HL-60 (cell line): ENCODE data around the gene PSMB7.

ENCODE experiments used
- GABPA ChIP-seq: IDR thresholded peaks from 2 replicates; pipeline ENCODE4 v1.6.1; 2012; ENCODE audit warnings: low read depth
- POLR2AphosphoS5 ChIP-seq: IDR thresholded peaks from 2 replicates; pipeline ENCODE4 v1.6.1; 2012; ENCODE audit warnings: low read depth
- SPI1 ChIP-seq: IDR thresholded peaks from 2 replicates; pipeline ENCODE4 v1.6.1; 2012; ENCODE audit warnings: low read depth, mild to moderate bottlenecking, borderline replicate concordance
- TF ChIP-seq, protein P1 (sequence below): IDR thresholded peaks from one replicate; pipeline ENCODE4 v1.5.1; 2011; ENCODE audit warnings: low read length, control low read depth, inconsistent platforms; ENCODE audit not compliant: insufficient read depth
- TF ChIP-seq, protein P2 (sequence below): IDR thresholded peaks from 2 replicates; pipeline ENCODE4 v1.6.1; 2012; ENCODE audit warnings: low read depth; ENCODE audit not compliant: insufficient replicate concordance

DNA sequence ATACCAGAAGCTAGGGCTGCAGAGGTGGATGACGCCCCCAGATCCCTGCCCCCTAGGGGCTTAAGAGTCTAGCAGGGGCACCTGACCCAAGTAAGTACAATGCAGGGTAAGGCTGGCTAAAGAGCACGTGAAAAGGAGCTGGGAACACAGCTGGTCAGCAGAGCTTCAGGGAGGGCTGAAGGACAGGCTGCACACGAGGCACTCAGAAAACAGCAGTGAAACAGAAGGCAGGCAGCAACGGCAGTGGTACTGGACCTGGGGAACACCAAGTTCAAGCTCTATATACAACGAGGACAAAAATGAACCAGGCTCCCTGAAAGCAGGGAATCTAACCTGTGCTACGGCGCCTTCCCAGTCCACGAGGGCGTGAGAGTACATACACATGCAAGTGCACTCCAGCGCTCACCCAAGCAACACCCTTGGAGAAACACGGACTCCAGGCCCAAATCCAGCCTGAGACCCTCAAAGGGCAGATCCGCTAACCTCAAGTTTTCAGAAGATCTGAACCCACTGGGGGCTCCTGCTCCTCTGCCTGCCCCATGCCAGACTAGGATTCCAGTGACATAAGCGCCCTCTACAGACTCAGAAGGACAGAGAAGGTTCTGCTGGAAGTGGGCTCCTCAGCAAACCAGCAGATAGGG lies 57.4 kb downstream of the PSMB7 start:
- TF ChIP-seq, protein P1, sequence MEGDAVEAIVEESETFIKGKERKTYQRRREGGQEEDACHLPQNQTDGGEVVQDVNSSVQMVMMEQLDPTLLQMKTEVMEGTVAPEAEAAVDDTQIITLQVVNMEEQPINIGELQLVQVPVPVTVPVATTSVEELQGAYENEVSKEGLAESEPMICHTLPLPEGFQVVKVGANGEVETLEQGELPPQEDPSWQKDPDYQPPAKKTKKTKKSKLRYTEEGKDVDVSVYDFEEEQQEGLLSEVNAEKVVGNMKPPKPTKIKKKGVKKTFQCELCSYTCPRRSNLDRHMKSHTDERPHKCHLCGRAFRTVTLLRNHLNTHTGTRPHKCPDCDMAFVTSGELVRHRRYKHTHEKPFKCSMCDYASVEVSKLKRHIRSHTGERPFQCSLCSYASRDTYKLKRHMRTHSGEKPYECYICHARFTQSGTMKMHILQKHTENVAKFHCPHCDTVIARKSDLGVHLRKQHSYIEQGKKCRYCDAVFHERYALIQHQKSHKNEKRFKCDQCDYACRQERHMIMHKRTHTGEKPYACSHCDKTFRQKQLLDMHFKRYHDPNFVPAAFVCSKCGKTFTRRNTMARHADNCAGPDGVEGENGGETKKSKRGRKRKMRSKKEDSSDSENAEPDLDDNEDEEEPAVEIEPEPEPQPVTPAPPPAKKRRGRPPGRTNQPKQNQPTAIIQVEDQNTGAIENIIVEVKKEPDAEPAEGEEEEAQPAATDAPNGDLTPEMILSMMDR, result no peak
- TF ChIP-seq POLR2AphosphoS5 (no peak; the same call in 1 of the 2 replicates), GABPA (no peak), SPI1 (no peak)
- TF ChIP-seq, protein P2, sequence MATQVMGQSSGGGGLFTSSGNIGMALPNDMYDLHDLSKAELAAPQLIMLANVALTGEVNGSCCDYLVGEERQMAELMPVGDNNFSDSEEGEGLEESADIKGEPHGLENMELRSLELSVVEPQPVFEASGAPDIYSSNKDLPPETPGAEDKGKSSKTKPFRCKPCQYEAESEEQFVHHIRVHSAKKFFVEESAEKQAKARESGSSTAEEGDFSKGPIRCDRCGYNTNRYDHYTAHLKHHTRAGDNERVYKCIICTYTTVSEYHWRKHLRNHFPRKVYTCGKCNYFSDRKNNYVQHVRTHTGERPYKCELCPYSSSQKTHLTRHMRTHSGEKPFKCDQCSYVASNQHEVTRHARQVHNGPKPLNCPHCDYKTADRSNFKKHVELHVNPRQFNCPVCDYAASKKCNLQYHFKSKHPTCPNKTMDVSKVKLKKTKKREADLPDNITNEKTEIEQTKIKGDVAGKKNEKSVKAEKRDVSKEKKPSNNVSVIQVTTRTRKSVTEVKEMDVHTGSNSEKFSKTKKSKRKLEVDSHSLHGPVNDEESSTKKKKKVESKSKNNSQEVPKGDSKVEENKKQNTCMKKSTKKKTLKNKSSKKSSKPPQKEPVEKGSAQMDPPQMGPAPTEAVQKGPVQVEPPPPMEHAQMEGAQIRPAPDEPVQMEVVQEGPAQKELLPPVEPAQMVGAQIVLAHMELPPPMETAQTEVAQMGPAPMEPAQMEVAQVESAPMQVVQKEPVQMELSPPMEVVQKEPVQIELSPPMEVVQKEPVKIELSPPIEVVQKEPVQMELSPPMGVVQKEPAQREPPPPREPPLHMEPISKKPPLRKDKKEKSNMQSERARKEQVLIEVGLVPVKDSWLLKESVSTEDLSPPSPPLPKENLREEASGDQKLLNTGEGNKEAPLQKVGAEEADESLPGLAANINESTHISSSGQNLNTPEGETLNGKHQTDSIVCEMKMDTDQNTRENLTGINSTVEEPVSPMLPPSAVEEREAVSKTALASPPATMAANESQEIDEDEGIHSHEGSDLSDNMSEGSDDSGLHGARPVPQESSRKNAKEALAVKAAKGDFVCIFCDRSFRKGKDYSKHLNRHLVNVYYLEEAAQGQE, result no peak
